ENCODE data around the gene HRCT1.
"Not testable (repeated sequence)": the region's sequence is repeated elsewhere in the genome, so short reads cannot be mapped to it uniquely, and the experiment has no call there.

The HRCT1 gene

GRCh38 chr9:35917261-35917660, 11.3 kb downstream of the HRCT1 start:
- DNase-seq (ENCODE audit: low read depth in 2 of 2, low spot score in 1 of 2) = no peak

- DNase-seq (ENCODE audit: low read depth in 2 of 2, low spot score in 1 of 2) = no peak
These were observed 12.8 kb downstream of the HRCT1 start for GRCh38 chr9:35918780-35919179.

GRCh38 chr9:35919212-35920008, 13.4 kb downstream of the HRCT1 start:
- no peak for DNase-seq (ENCODE audit: low read depth in 2 of 2, low spot score in 1 of 2)

GRCh38 chr9:35920051-35920620, 14.1 kb downstream of the HRCT1 start:
- no peak for DNase-seq (ENCODE audit: low read depth in 2 of 2, low spot score in 1 of 2)

- no peak for DNase-seq (ENCODE audit: low read depth in 2 of 2, low spot score in 1 of 2)
These were observed 17.6 kb downstream of the HRCT1 start for GRCh38 chr9:35923598-35923926.

GRCh38 chr9:35923927-35924763, 18.1 kb downstream of the HRCT1 start:
- no peak for DNase-seq (ENCODE audit: low read depth in 2 of 2, low spot score in 1 of 2)

- DNase-seq (ENCODE audit: low read depth in 2 of 2, low spot score in 1 of 2) = no peak
These were observed 22.8 kb downstream of the HRCT1 start for GRCh38 chr9:35928591-35929452.

- DNase-seq (ENCODE audit: low read depth in 2 of 2, low spot score in 1 of 2) = no peak
These were observed 23.4 kb downstream of the HRCT1 start for GRCh38 chr9:35929453-35929718.

- no peak for DNase-seq (ENCODE audit: low read depth in 2 of 2, low spot score in 1 of 2)
These were observed 24.5 kb downstream of the HRCT1 start for GRCh38 chr9:35930521-35930920.

- no peak for DNase-seq (ENCODE audit: low read depth in 2 of 2, low spot score in 1 of 2)
These were observed 25.0 kb downstream of the HRCT1 start for GRCh38 chr9:35930989-35931388.

- no peak for DNase-seq (ENCODE audit: low read depth in 2 of 2, low spot score in 1 of 2)
These were observed 26.7 kb downstream of the HRCT1 start for GRCh38 chr9:35932735-35933134.

- no peak for DNase-seq (ENCODE audit: low read depth in 2 of 2, low spot score in 1 of 2)
These were observed 27.6 kb downstream of the HRCT1 start for GRCh38 chr9:35933550-35934067.

- not testable (repeated sequence) for DNase-seq (ENCODE audit: low read depth in 2 of 2, low spot score in 1 of 2)
These were observed 28.1 kb downstream of the HRCT1 start for GRCh38 chr9:35934069-35934468.

- DNase-seq (ENCODE audit: low read depth in 2 of 2, low spot score in 1 of 2) = no peak
These were observed 29.3 kb downstream of the HRCT1 start for GRCh38 chr9:35935261-35935660.

- no peak for DNase-seq (ENCODE audit: low read depth in 2 of 2, low spot score in 1 of 2)
These were observed 29.9 kb downstream of the HRCT1 start for GRCh38 chr9:35935755-35936509.

- no peak for DNase-seq (ENCODE audit: low read depth in 2 of 2, low spot score in 1 of 2)
These were observed 31.2 kb downstream of the HRCT1 start for GRCh38 chr9:35937227-35937626.

- DNase-seq (ENCODE audit: low read depth in 2 of 2, low spot score in 1 of 2) = no peak
These were observed 32.7 kb downstream of the HRCT1 start for GRCh38 chr9:35938474-35939356.

GRCh38 chr9:35939679-35940250, 33.8 kb downstream of the HRCT1 start:
- DNase-seq (ENCODE audit: low read depth in 2 of 2, low spot score in 1 of 2) = no peak
